Measurements from ENCODE around the gene HMGXB4. TPM values are rescaled to one million over a fixed set of nuclear protein-coding genes. Genes with fewer than 3 reads are reported as not detected.

HMGXB4 gene
- total and polyA plus RNA-seq, 4 donors = 4.0 to 9.9 (median 7.5) TPM

- Histone ChIP-seq H3K4me3 (ENCODE audit: low read depth in 1 of 3, low read length in 3 of 3) (no peak overlapping the region), H3K9ac (ENCODE audit: low read depth in 1 of 2, low read length in 2 of 2) (no peak overlapping the region), H3K9me3 (ENCODE audit: control insufficient read depth in 4 of 4, low read length in 3 of 4) (no peaks in the 10 kb centered on the region), H3K27ac (ENCODE audit: low read depth in 1 of 2, low read length in 2 of 2) (no peak overlapping the region), H3K36me3 (ENCODE audit: control insufficient read depth in 4 of 4, insufficient read depth in 3 of 4, low read depth in 1 of 4, low read length in 3 of 4) (no peaks in the 10 kb centered on the region), H3K4me1 (ENCODE audit: control insufficient read depth in 4 of 4, insufficient read depth in 4 of 4, low read length in 3 of 4) (no peaks in the 10 kb centered on the region), H3K27me3 (ENCODE audit: control insufficient read depth in 4 of 4, insufficient read depth in 4 of 4, low read length in 3 of 4) (peaks cover 0 to 4% (median 0%) of the 10 kb centered on the region in 4 donors)
- DNase-seq (ENCODE audit: low spot score) = no peak
- TF ChIP-seq HNF4G (IDR thresholded peaks at IDR 0.05) = no peak
- no peak for TF ChIP-seq YY1 (IDR thresholded peaks at IDR 0.05)
- TF ChIP-seq JUND (IDR thresholded peaks at IDR 0.05) = no peak
- TF ChIP-seq SP1 (IDR thresholded peaks at IDR 0.05) = no peak
- TF ChIP-seq TAF1 (conservative IDR thresholded peaks at IDR 0.05) = no peak
- no peak for TF ChIP-seq FOXA1 (IDR thresholded peaks at IDR 0.05)
- TF ChIP-seq, protein P1, sequence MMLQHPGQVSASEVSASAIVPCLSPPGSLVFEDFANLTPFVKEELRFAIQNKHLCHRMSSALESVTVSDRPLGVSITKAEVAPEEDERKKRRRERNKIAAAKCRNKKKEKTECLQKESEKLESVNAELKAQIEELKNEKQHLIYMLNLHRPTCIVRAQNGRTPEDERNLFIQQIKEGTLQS (IDR thresholded peaks at IDR 0.05) = no peak
- TF ChIP-seq NR2F2 (IDR thresholded peaks at IDR 0.05) = no peak
- no peak for TF ChIP-seq FOXA2 (IDR thresholded peaks at IDR 0.05)
- no peak for TF ChIP-seq MAX (IDR thresholded peaks at IDR 0.05)
- no peak for TF ChIP-seq EGR1 (IDR thresholded peaks at IDR 0.05; ENCODE audit: low read depth in 2 of 2)
- TF ChIP-seq, protein P2, sequence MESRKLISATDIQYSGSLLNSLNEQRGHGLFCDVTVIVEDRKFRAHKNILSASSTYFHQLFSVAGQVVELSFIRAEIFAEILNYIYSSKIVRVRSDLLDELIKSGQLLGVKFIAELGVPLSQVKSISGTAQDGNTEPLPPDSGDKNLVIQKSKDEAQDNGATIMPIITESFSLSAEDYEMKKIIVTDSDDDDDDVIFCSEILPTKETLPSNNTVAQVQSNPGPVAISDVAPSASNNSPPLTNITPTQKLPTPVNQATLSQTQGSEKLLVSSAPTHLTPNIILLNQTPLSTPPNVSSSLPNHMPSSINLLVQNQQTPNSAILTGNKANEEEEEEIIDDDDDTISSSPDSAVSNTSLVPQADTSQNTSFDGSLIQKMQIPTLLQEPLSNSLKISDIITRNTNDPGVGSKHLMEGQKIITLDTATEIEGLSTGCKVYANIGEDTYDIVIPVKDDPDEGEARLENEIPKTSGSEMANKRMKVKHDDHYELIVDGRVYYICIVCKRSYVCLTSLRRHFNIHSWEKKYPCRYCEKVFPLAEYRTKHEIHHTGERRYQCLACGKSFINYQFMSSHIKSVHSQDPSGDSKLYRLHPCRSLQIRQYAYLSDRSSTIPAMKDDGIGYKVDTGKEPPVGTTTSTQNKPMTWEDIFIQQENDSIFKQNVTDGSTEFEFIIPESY (IDR thresholded peaks at IDR 0.05) = no peak
- no peak for TF ChIP-seq HNF4A (conservative IDR thresholded peaks at IDR 0.05)
- TF ChIP-seq GABPA (IDR thresholded peaks at IDR 0.05 in 1 of 2, conservative IDR thresholded peaks at IDR 0.05 in 1 of 2) = no peak
- no peak for TF ChIP-seq CTCF (IDR thresholded peaks at IDR 0.05; ENCODE audit: low read depth, low read length, missing input control)
- 77% methylated on average over 3 of the region's 3 CpGs for WGBS
Observed at GRCh38 chr22:35212996-35213395, 44.3 kb upstream of the HMGXB4 start.

DNA sequence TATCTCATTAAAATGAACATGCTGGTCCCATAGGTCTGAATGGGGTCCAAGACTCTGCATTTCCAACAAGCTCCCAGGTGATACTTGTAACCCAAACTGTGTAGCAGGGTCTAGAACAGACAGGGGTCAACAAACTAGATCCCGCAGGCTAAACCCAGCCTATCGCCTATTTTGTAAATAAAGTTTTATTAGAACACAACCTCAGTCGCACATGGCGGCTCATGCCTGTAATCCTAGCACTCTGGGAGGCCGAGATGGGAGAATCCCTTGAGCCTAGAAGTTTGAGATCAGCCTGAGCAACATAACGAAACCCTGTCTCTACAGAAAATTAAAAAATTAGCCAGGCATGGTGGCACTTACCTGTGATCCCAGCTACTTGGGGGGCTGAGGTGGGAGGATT lies 42.3 kb upstream of the HMGXB4 start:
- no peaks in the 10 kb centered on the region for H3K36me3 ChIP-seq (ENCODE audit: control insufficient read depth in 4 of 4, insufficient read depth in 3 of 4, low read depth in 1 of 4, low read length in 3 of 4)
- H3K9me3 ChIP-seq (ENCODE audit: control insufficient read depth in 4 of 4, low read length in 3 of 4) = no peaks in the 10 kb centered on the region
- TF ChIP-seq EGR1 (IDR thresholded peaks at IDR 0.05; ENCODE audit: low read depth in 2 of 2) (no peak), HNF4G (IDR thresholded peaks at IDR 0.05) (no peak), SP1 (IDR thresholded peaks at IDR 0.05) (no peak), CTCF (IDR thresholded peaks at IDR 0.05; ENCODE audit: low read depth, low read length, missing input control) (no peak), MAX (IDR thresholded peaks at IDR 0.05) (no peak), TAF1 (conservative IDR thresholded peaks at IDR 0.05) (no peak), JUND (IDR thresholded peaks at IDR 0.05) (no peak), RAD21 (IDR thresholded peaks at IDR 0.05) (no peak), REST (IDR thresholded peaks at IDR 0.05) (no peak), YY1 (IDR thresholded peaks at IDR 0.05) (no peak), HNF4A (conservative IDR thresholded peaks at IDR 0.05) (no peak), FOXA1 (IDR thresholded peaks at IDR 0.05) (no peak), FOXA2 (IDR thresholded peaks at IDR 0.05) (no peak)
- TF ChIP-seq, protein P2 (IDR thresholded peaks at IDR 0.05) = no peak
- no peaks in the 10 kb centered on the region for H3K4me1 ChIP-seq (ENCODE audit: control insufficient read depth in 4 of 4, insufficient read depth in 4 of 4, low read length in 3 of 4)
- no peak for DNase-seq (ENCODE audit: low spot score)
- H3K27ac ChIP-seq (ENCODE audit: low read depth in 1 of 2, low read length in 2 of 2) = no peak overlapping the region
- 87% methylated on average over 6 of the region's 6 CpGs for WGBS
- H3K9ac ChIP-seq (ENCODE audit: low read depth in 1 of 2, low read length in 2 of 2) = no peak overlapping the region
- H3K27me3 ChIP-seq (ENCODE audit: control insufficient read depth in 4 of 4, insufficient read depth in 4 of 4, low read length in 3 of 4) = peaks cover 0 to 3% (median 0%) of the 10 kb centered on the region in 4 donors
- H3K4me3 ChIP-seq (ENCODE audit: low read depth in 1 of 3, low read length in 3 of 3) = no peak overlapping the region

Data from liver (tissue), 9 donors.